ENCODE measurements around the gene DCBLD2. TPM values are rescaled to one million over a fixed set of nuclear protein-coding genes. Genes with fewer than 3 reads are reported as not detected.

Gene DCBLD2
- total and polyA plus RNA-seq, 9 of the 15 experiments (the other 6 are each of a cell fraction or from before 2014, with no cell fraction given): 2.7 to 14.6 (median 7.4) TPM

DNA sequence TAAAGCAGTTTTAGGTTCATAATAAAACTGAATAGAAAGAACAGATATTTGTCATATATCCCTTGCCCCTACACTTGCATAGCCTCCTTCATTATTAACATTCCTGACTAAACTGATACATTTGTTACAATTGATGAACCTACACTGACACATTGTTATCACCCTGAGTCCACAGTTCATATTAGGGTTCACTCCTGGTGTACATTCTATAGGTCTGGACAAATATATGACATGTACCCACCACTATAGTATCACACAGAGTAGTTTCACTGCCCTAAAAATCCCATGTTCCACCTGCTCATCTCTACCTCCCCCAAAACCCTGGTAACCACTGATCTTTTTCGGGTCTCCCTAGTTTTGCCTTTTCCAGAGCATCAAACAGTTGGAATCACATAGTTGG, 13.8 kb downstream of the DCBLD2 start (continued):
- TF ChIP-seq, protein P1, sequence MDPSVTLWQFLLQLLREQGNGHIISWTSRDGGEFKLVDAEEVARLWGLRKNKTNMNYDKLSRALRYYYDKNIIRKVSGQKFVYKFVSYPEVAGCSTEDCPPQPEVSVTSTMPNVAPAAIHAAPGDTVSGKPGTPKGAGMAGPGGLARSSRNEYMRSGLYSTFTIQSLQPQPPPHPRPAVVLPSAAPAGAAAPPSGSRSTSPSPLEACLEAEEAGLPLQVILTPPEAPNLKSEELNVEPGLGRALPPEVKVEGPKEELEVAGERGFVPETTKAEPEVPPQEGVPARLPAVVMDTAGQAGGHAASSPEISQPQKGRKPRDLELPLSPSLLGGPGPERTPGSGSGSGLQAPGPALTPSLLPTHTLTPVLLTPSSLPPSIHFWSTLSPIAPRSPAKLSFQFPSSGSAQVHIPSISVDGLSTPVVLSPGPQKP (CRISPR knock-in tag; IDR thresholded peaks at IDR 0.05): no peak
- TF ChIP-seq TRIM25 (IDR thresholded peaks at IDR 0.05; ENCODE audit: borderline replicate concordance) (no peak), ZNF507 (tag; conservative IDR thresholded peaks at IDR 0.05) (no peak), GMEB1 (CRISPR knock-in tag; IDR thresholded peaks at IDR 0.05) (no peak), ZNF707 (CRISPR knock-in tag; conservative IDR thresholded peaks at IDR 0.05) (no peak), PRMT5 (CRISPR knock-in tag; IDR thresholded peaks at IDR 0.05) (no peak), ATF4 (CRISPR knock-in tag; IDR thresholded peaks at IDR 0.05) (no peak), FUS (optimal IDR thresholded peaks at IDR 0.05; ENCODE audit: low read depth, low read length) (no peak), CBX3 (IDR thresholded peaks at IDR 0.05; ENCODE audit: borderline replicate concordance in 1 of 2, low read length in 2 of 2) (no peak)
- TF ChIP-seq, protein P2, sequence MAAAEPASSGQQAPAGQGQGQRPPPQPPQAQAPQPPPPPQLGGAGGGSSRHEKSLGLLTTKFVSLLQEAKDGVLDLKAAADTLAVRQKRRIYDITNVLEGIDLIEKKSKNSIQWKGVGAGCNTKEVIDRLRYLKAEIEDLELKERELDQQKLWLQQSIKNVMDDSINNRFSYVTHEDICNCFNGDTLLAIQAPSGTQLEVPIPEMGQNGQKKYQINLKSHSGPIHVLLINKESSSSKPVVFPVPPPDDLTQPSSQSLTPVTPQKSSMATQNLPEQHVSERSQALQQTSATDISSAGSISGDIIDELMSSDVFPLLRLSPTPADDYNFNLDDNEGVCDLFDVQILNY (CRISPR knock-in tag; IDR thresholded peaks at IDR 0.05): no peak
- TF ChIP-seq, protein P3, sequence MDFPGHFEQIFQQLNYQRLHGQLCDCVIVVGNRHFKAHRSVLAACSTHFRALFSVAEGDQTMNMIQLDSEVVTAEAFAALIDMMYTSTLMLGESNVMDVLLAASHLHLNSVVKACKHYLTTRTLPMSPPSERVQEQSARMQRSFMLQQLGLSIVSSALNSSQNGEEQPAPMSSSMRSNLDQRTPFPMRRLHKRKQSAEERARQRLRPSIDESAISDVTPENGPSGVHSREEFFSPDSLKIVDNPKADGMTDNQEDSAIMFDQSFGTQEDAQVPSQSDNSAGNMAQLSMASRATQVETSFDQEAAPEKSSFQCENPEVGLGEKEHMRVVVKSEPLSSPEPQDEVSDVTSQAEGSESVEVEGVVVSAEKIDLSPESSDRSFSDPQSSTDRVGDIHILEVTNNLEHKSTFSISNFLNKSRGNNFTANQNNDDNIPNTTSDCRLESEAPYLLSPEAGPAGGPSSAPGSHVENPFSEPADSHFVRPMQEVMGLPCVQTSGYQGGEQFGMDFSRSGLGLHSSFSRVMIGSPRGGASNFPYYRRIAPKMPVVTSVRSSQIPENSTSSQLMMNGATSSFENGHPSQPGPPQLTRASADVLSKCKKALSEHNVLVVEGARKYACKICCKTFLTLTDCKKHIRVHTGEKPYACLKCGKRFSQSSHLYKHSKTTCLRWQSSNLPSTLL (IDR thresholded peaks at IDR 0.05): no peak
- TF ChIP-seq, protein P4, sequence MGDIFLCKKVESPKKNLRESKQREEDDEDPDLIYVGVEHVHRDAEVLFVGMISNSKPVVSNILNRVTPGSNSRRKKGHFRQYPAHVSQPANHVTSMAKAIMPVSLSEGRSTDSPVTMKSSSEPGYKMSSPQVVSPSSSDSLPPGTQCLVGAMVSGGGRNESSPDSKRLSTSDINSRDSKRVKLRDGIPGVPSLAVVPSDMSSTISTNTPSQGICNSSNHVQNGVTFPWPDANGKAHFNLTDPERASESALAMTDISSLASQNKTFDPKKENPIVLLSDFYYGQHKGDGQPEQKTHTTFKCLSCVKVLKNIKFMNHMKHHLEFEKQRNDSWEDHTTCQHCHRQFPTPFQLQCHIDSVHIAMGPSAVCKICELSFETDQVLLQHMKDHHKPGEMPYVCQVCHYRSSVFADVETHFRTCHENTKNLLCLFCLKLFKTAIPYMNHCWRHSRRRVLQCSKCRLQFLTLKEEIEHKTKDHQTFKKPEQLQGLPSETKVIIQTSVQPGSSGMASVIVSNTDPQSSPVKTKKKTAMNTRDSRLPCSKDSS (IDR thresholded peaks at IDR 0.05; ENCODE audit: low read depth, partially characterized antibody): no peak
